ENCODE data around the gene GAB2. TPM values are rescaled to one million over a fixed set of nuclear protein-coding genes. Genes with fewer than 3 reads are reported as not detected.

The GAB2 gene
- total RNA-seq, 1 donor from 2014 or later, result 22.4 TPM

GRCh38 chr11:78332174-78332866 lies 85.3 kb downstream of the GAB2 start:
- ATAC-seq (ENCODE audit: low read depth), result peak; percentile 65

GRCh38 chr11:78331711-78332110 lies 85.9 kb downstream of the GAB2 start:
- H3K9me3 Mint-ChIP-seq, result no peaks in the 10 kb centered on the region
- POLR2A ChIA-PET, result no interaction called here
- peak overlapping the region; percentile 1 for H3K4me3 Mint-ChIP-seq
- ATAC-seq (ENCODE audit: low read depth) (no peak), DNase-seq (no peak)
- H3K4me1 Mint-ChIP-seq, result peaks cover 42% of the 10 kb centered on the region
- TF ChIP-seq, protein P1, sequence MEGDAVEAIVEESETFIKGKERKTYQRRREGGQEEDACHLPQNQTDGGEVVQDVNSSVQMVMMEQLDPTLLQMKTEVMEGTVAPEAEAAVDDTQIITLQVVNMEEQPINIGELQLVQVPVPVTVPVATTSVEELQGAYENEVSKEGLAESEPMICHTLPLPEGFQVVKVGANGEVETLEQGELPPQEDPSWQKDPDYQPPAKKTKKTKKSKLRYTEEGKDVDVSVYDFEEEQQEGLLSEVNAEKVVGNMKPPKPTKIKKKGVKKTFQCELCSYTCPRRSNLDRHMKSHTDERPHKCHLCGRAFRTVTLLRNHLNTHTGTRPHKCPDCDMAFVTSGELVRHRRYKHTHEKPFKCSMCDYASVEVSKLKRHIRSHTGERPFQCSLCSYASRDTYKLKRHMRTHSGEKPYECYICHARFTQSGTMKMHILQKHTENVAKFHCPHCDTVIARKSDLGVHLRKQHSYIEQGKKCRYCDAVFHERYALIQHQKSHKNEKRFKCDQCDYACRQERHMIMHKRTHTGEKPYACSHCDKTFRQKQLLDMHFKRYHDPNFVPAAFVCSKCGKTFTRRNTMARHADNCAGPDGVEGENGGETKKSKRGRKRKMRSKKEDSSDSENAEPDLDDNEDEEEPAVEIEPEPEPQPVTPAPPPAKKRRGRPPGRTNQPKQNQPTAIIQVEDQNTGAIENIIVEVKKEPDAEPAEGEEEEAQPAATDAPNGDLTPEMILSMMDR (IDR thresholded peaks at IDR 0.05), result no peak
- H3K36me3 Mint-ChIP-seq (ENCODE audit: low read depth), result peaks cover 4% of the 10 kb centered on the region
- intact Hi-C loops (cut with micrococcal nuclease), result loop anchor here (10.0 kb wide), 1 partner anchor 107 kb away; no protein-coding TSS in a partner anchor
- no peak overlapping the region for H3K27ac Mint-ChIP-seq
- no peaks in the 10 kb centered on the region for H3K27me3 Mint-ChIP-seq
- CTCF ChIA-PET, result no interaction called here

More at GRCh38 chr11:78332174-78332866, 85.3 kb downstream of the GAB2 start:
- Mint-ChIP-seq H3K4me1 (peaks cover 43% of the 10 kb centered on the region), H3K9me3 (no peaks in the 10 kb centered on the region), H3K4me3 (peak overlapping the region; percentile 1), H3K27me3 (no peaks in the 10 kb centered on the region), H3K27ac (no peak overlapping the region), H3K36me3 (ENCODE audit: low read depth) (peaks cover 4% of the 10 kb centered on the region)
- intact Hi-C loops (cut with micrococcal nuclease), result loop anchor here (10.0 kb wide), 1 partner anchor 108 kb away; no protein-coding TSS in a partner anchor
- POLR2A ChIA-PET, result no interaction called here
- DNase-seq, result no peak
- CTCF ChIA-PET, result no interaction called here
- TF ChIP-seq, protein P1 (IDR thresholded peaks at IDR 0.05), result no peak

- H3K4me1 Mint-ChIP-seq, result peaks cover 47% of the 10 kb centered on the region
- POLR2A ChIA-PET, result no interaction called here
Observed at GRCh38 chr11:78330361-78330760, 87.3 kb downstream of the GAB2 start.

DNA sequence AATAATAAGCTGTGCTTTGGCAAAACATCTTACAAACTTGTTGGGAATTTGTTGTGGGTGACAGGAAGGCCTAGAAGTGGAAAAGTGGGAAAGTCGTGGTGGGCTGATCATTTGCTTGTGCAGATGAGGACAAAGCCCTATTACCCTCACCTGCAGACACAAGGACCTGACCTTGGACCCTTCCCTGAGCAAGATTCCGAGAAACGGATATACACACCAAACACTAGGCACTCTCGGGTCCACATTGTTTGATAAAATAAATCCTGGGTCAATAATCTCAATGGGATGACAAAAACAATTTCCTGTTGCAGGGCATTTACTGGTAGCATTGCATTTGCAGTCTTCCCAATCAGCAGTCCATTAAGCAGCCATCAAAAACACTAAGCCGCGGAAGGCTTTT lies 89.7 kb downstream of the GAB2 start:
- Mint-ChIP-seq H3K4me1 (peaks cover 56% of the 10 kb centered on the region), H3K36me3 (ENCODE audit: low read depth) (no peaks in the 10 kb centered on the region), H3K4me3 (no peak overlapping the region), H3K27ac (no peak overlapping the region), H3K9me3 (no peaks in the 10 kb centered on the region), H3K27me3 (no peaks in the 10 kb centered on the region)
- no peak for ATAC-seq (ENCODE audit: low read depth)
- TF ChIP-seq, protein P1 (IDR thresholded peaks at IDR 0.05), result no peak
- intact Hi-C loops (cut with micrococcal nuclease), result no loop called here
- no peak for DNase-seq
- ChIA-PET POLR2A (no interaction called here), CTCF (no interaction called here)

More at GRCh38 chr11:78330361-78330760, 87.3 kb downstream of the GAB2 start:
- Mint-ChIP-seq H3K9me3 (no peaks in the 10 kb centered on the region), H3K36me3 (ENCODE audit: low read depth) (peaks cover under 1% of the 10 kb centered on the region), H3K4me3 (no peak overlapping the region), H3K27ac (no peak overlapping the region), H3K27me3 (no peaks in the 10 kb centered on the region)
- DNase-seq (no peak), ATAC-seq (ENCODE audit: low read depth) (no peak)
- TF ChIP-seq, protein P1 (IDR thresholded peaks at IDR 0.05), result no peak
- CTCF ChIA-PET, result no interaction called here
- intact Hi-C loops (cut with micrococcal nuclease), result loop anchor here (10.0 kb wide), 1 partner anchor 106 kb away; no protein-coding TSS in a partner anchor

GRCh38 chr11:78325274-78325781 lies 92.3 kb downstream of the GAB2 start:
- H3K4me1 Mint-ChIP-seq, result peaks cover 61% of the 10 kb centered on the region
- peak; percentile 62 for ATAC-seq (ENCODE audit: low read depth)
- H3K9me3 Mint-ChIP-seq, result no peaks in the 10 kb centered on the region
- no peak overlapping the region for H3K4me3 Mint-ChIP-seq
- DNase-seq, result no peak
- H3K36me3 Mint-ChIP-seq (ENCODE audit: low read depth), result no peaks in the 10 kb centered on the region
- intact Hi-C loops (cut with micrococcal nuclease), result loop anchor here (2.0 kb wide), 1 partner anchor 15 kb away; no protein-coding TSS in a partner anchor
- no peaks in the 10 kb centered on the region for H3K27me3 Mint-ChIP-seq
- peak overlapping the region; percentile 8 for H3K27ac Mint-ChIP-seq
- POLR2A ChIA-PET, result no interaction called here
- CTCF ChIA-PET, result no interaction called here
- TF ChIP-seq, protein P1 (IDR thresholded peaks at IDR 0.05), result no peak
